BJ (cell line): ENCODE measurements around the gene DNAJC25. TPM values are rescaled to one million over a fixed set of nuclear protein-coding genes. Genes with fewer than 3 reads are reported as not detected.

Source experiments
- CTCF ChIA-PET: fragments of 350-600 bp; formaldehyde crosslinking; extraction: SDS; loops from one replicate; lab custom pipeline; 2021; ENCODE audit warnings: antibody characterized with exemption, inconsistent platforms; lab: Yijun Ruan, JAX
- POLR2A ChIA-PET: fragments of 300-600 bp; sonication (Branson Sonifier 250); formaldehyde crosslinking; extraction: SDS; loops from one replicate; lab custom pipeline; 2021; ENCODE audit warnings: antibody characterized with exemption; lab: Charles Lee
- DNase-seq: peaks from one replicate; pipeline ENCODE4 v3.0.0-alpha.2; 2011; ENCODE audit warnings: low read depth
- H3K27me3 ChIP-seq: 2 replicates; pipeline ENCODE4 v1.6.0; 2011; ENCODE audit warnings: low read length; ENCODE audit not compliant: control insufficient read depth, insufficient read depth
- H3K36me3 ChIP-seq: 2 replicates; pipeline ENCODE4 v1.5.1; 2011; ENCODE audit warnings: low read length; ENCODE audit not compliant: control insufficient read depth, insufficient read depth
- H3K4me3 ChIP-seq: 2 replicates; pipeline ENCODE4 v1.5.1; 2011; ENCODE audit warnings: low read depth, mild to moderate bottlenecking, control low read depth, low read length
- polyA plus RNA-seq: library from polyadenylated mRNA; depleted of rRNA; stranded (reverse); fragments of >200 nt; gene quantifications from 2 replicates; pipeline ENCODE4 v1.2.3, GENCODE V29; 2011; rRNA removed
- TF ChIP-seq, protein P1 (sequence below): IDR thresholded peaks from 2 replicates; pipeline ENCODE4 v1.5.1; 2011; ENCODE audit warnings: low read depth, mild to moderate bottlenecking, control low read depth, inconsistent platforms, low read length, moderate library complexity; ENCODE audit not compliant: insufficient read depth

The DNAJC25 gene
- polyA plus RNA-seq, 1 experiment = 4.9 TPM

- no peaks in the 10 kb centered on the region for H3K27me3 ChIP-seq
- ChIA-PET CTCF (no interaction called here), POLR2A (interaction anchor here (0.6 kb wide), 1 partner anchor 124 kb away, joined by 3 read pairs; no protein-coding TSS in a partner anchor)
- H3K36me3 ChIP-seq = no peaks in the 10 kb centered on the region
- H3K4me3 ChIP-seq = no peak overlapping the region
- TF ChIP-seq, protein P1, sequence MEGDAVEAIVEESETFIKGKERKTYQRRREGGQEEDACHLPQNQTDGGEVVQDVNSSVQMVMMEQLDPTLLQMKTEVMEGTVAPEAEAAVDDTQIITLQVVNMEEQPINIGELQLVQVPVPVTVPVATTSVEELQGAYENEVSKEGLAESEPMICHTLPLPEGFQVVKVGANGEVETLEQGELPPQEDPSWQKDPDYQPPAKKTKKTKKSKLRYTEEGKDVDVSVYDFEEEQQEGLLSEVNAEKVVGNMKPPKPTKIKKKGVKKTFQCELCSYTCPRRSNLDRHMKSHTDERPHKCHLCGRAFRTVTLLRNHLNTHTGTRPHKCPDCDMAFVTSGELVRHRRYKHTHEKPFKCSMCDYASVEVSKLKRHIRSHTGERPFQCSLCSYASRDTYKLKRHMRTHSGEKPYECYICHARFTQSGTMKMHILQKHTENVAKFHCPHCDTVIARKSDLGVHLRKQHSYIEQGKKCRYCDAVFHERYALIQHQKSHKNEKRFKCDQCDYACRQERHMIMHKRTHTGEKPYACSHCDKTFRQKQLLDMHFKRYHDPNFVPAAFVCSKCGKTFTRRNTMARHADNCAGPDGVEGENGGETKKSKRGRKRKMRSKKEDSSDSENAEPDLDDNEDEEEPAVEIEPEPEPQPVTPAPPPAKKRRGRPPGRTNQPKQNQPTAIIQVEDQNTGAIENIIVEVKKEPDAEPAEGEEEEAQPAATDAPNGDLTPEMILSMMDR = no peak
- DNase-seq = no peak
Observed at GRCh38 chr9:111696796-111697195, 65.7 kb downstream of the DNAJC25 start.

DNA sequence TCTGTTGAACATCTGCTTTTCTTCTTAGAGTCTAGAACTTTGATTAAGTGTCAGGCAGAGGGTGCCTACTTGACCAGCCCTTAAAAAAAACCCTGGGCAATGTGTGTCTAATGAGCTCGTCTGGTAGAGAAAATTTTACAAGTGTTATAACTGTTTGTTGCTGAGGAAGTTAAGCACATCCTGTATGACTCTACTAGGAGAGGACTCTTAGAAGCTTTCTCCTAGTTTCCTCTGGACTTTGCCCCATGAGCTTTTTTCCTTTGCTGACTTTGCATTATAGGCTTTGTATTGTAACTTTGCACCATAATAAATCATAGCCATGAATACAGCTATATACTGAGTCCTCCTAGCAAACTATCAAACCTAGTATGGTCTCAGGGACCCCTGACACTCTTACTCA, 69.6 kb downstream of the DNAJC25 start:
- no peaks in the 10 kb centered on the region for H3K36me3 ChIP-seq
- TF ChIP-seq, protein P1 = no peak
- H3K4me3 ChIP-seq = no peak overlapping the region
- DNase-seq = no peak
- POLR2A ChIA-PET = no interaction called here
- H3K27me3 ChIP-seq = no peaks in the 10 kb centered on the region
- CTCF ChIA-PET = interaction anchor here (0.7 to 1.1 kb wide), 3 partner anchors 9 to 92 kb away, joined by 3 to 4 read pairs (median 4); no protein-coding TSS in a partner anchor

Other genes starting within 250 kb of the DNAJC25 start
- 54.3 and 70.3 TPM in 2 replicates for gene ECPAS, start 147.0 kb upstream of the DNAJC25 start, polyA plus RNA-seq
- gene ZNF483, start 106.2 kb upstream of the DNAJC25 start, polyA plus RNA-seq = 0.69 and 0.70 TPM in 2 replicates
- 49.3 and 74.9 TPM in 2 replicates for gene PTGR1, start 31.7 kb upstream of the DNAJC25 start, polyA plus RNA-seq
- 48.4 and 68.0 TPM in 2 replicates for gene GNG10, start 30.3 kb downstream of the DNAJC25 start, polyA plus RNA-seq
- gene SHOC1, start 163.6 kb downstream of the DNAJC25 start, polyA plus RNA-seq = not detected in 2 replicates